ENCODE data around the gene DNMT3B. TPM values are rescaled to one million over a fixed set of nuclear protein-coding genes. Genes with fewer than 3 reads are reported as not detected.

The DNMT3B gene
- total and polyA plus RNA-seq, 4 experiments from 2014 or later, result 0.16 to 0.47 (median 0.38) TPM; not detected in 1

DNA sequence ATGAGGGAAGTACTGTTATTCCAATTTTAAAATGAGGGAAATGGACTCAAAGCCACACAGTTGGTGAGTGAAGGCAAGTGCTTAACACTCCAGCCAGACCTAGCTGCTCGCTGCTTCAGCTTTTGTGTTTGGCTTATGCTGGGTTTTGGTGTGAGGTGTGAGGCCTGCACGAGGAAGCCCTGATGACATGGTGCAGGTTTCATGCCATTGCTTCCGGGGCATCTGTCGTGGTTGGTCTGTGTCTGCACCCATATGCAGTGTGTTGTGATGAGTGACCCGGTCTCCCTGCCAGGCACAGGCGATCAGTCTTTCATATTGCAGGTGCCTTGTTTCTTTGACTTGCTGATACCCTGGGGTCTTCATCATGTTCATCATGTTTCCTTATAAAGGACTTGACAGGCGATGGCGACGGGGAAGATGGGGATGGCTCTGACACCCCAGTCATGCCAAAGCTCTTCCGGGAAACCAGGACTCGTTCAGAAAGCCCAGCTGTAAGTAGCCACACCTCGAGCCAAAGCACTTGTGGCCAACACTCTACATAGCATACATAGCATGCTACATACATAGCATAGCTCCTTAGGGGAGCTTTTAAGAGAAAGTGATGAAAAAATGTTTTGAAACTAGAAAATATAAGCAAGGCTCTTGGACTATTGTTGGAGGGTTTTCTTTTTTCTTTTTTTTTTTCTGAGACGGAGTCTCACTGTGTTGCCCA, 22.3 kb downstream of the DNMT3B start:
- Histone ChIP-seq H3K4me1 (ENCODE audit: insufficient read depth, low read length) (no peaks in the 10 kb centered on the region), H3K27me3 (ENCODE audit: insufficient read depth, low read length) (no peaks in the 10 kb centered on the region), H3K9me3 (ENCODE audit: control insufficient read depth in 1 of 2, low read length in 2 of 2) (no peaks in the 10 kb centered on the region), H3K27ac (ENCODE audit: low read depth, low read length) (no peak overlapping the region), H3K36me3 (ENCODE audit: insufficient read depth, low read length) (no peaks in the 10 kb centered on the region), H3K4me3 (ENCODE audit: low read length in 2 of 2) (no peak overlapping the region)
- intact Hi-C loops (cut with micrococcal nuclease), result no loop called here
- Mint-ChIP-seq H3K4me3 (no peak overlapping the region), H3K36me3 (no peaks in the 10 kb centered on the region), H3K9me3 (no peaks in the 10 kb centered on the region), H3K4me1 (peaks cover 0 to 4% (median under 1%) of the 10 kb centered on the region in 4 donors), H3K27me3 (no peaks in the 10 kb centered on the region), H3K27ac (no peak overlapping the region)
- ChIA-PET CTCF (ENCODE audit: partially characterized antibody) (interaction anchor here (3.1 kb wide), 1 partner anchor 110 kb away, joined by 21 read pairs; the partner anchor contains the start of gene C20orf203), POLR2A (ENCODE audit: partially characterized antibody) (interaction anchor here (0.6 kb wide), 1 partner anchor 72 kb away, joined by 4 read pairs; no protein-coding TSS in a partner anchor)
- DNase-seq, result no peak

- CTCF ChIA-PET (ENCODE audit: partially characterized antibody), result interaction anchor here (1.1 kb wide), 1 partner anchor 48 kb away, joined by 3 read pairs; no protein-coding TSS in a partner anchor
- no peak for DNase-seq
- Mint-ChIP-seq H3K4me3 (no peak overlapping the region), H3K36me3 (no peaks in the 10 kb centered on the region), H3K4me1 (peaks cover 2 to 7% (median 4%) of the 10 kb centered on the region in 4 donors), H3K27ac (peak overlapping the region in 2 of 7 donors; percentile 56 to 65), H3K27me3 (no peaks in the 10 kb centered on the region), H3K9me3 (no peaks in the 10 kb centered on the region)
- H3K9me3 ChIP-seq (ENCODE audit: control insufficient read depth in 1 of 2, low read length in 2 of 2), result no peaks in the 10 kb centered on the region
- H3K4me3 ChIP-seq (ENCODE audit: low read length in 2 of 2), result no peak overlapping the region
- no peaks in the 10 kb centered on the region for H3K27me3 ChIP-seq (ENCODE audit: insufficient read depth, low read length)
- peaks cover 6% of the 10 kb centered on the region for H3K4me1 ChIP-seq (ENCODE audit: insufficient read depth, low read length)
- no peaks in the 10 kb centered on the region for H3K36me3 ChIP-seq (ENCODE audit: insufficient read depth, low read length)
- POLR2A ChIA-PET (ENCODE audit: partially characterized antibody), result no interaction called here
- H3K27ac ChIP-seq (ENCODE audit: low read depth, low read length), result no peak overlapping the region
- intact Hi-C loops (cut with micrococcal nuclease), result no loop called here
These were observed 24.0 kb downstream of the DNMT3B start for GRCh38 chr20:32786059-32786760.

- no peaks in the 10 kb centered on the region for H3K27me3 Mint-ChIP-seq
- POLR2A ChIA-PET (ENCODE audit: partially characterized antibody), result no interaction called here
- CTCF ChIA-PET (ENCODE audit: partially characterized antibody), result interaction anchor here (0.5 to 1.1 kb wide), 2 partner anchors 9 to 49 kb away, joined by 3 read pairs; no protein-coding TSS in a partner anchor
These were observed 25.0 kb downstream of the DNMT3B start for GRCh38 chr20:32787168-32787567.

DNA sequence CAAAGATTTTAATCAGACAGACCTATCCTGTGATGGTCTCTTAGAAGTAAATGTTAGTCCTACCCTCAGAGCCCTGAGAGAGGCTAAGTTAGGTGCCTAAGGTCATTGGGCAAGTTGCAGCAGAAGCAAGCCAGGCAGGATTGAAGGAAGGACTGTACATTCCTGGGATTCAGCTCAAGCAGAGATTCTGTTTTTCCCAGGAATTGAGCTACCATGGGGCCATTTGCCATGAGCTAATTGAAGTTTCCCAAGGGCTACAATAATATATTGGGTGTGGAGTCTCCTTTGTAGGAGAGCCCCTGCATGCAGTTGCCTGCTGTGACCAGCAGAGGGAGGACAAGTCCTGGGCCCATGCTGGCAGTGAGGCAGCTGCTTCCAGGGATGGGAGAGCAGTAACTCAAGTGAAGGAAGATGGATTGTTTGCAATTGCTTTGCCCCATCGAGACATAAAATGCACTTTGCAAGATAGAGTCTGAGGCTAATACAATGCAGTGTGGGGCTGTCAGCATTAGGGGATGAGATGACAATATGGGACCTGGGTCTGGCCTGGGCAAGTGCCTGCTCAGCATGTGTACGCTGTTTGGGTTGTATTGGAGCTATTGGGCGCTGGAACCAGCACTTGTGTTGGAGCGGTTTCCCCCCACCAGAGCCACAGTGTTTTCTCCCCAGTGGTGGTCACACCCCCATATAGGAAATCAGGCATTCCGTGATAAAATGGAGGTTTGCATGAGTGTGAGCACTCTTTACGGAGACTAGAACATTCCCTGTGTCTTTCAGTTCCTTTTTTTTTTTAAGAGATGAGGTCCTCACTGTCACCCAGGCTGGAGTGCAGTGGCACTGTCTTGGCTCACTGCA, 27.9 kb downstream of the DNMT3B start:
- ChIA-PET CTCF (ENCODE audit: partially characterized antibody) (interaction anchor here (0.6 to 3.1 kb wide), 46 partner anchors 8 to 639 kb away, joined by 3 to 25 read pairs (median 4); partner anchors contain the start of genes C20orf203, COMMD7, MAPRE1 and SUN5), POLR2A (ENCODE audit: partially characterized antibody) (no interaction called here)
- Histone ChIP-seq H3K27ac (ENCODE audit: low read depth, low read length) (no peak overlapping the region), H3K4me1 (ENCODE audit: insufficient read depth, low read length) (peaks cover 41% of the 10 kb centered on the region), H3K4me3 (ENCODE audit: low read length in 2 of 2) (no peak overlapping the region), H3K9me3 (ENCODE audit: control insufficient read depth in 1 of 2, low read length in 2 of 2) (no peaks in the 10 kb centered on the region), H3K36me3 (ENCODE audit: insufficient read depth, low read length) (no peaks in the 10 kb centered on the region), H3K27me3 (ENCODE audit: insufficient read depth, low read length) (no peaks in the 10 kb centered on the region)
- Mint-ChIP-seq H3K4me3 (peak overlapping the region in 1 of 8 donors; percentile 9), H3K27ac (peak overlapping the region in 6 of 7 donors; percentile 16 to 88 (median 70)), H3K9me3 (no peaks in the 10 kb centered on the region), H3K4me1 (peaks cover 23 to 44% (median 31%) of the 10 kb centered on the region in 4 donors), H3K27me3 (no peaks in the 10 kb centered on the region), H3K36me3 (no peaks in the 10 kb centered on the region)
- intact Hi-C loops (cut with micrococcal nuclease), result loop anchor here (1.0 to 2.0 kb wide), 6 partner anchors 30 to 509 kb away; no protein-coding TSS in a partner anchor
- DNase-seq, result peak; percentile 66 to 73 (median 67)

More at GRCh38 chr20:32787168-32787567, 25.0 kb downstream of the DNMT3B start:
- no peak overlapping the region for H3K27ac ChIP-seq (ENCODE audit: low read depth, low read length)
- no peaks in the 10 kb centered on the region for H3K9me3 ChIP-seq (ENCODE audit: control insufficient read depth in 1 of 2, low read length in 2 of 2)
- DNase-seq, result no peak
- no peaks in the 10 kb centered on the region for H3K27me3 ChIP-seq (ENCODE audit: insufficient read depth, low read length)
- no peak overlapping the region for H3K27ac Mint-ChIP-seq
- H3K36me3 ChIP-seq (ENCODE audit: insufficient read depth, low read length), result no peaks in the 10 kb centered on the region
- H3K4me3 Mint-ChIP-seq, result no peak overlapping the region
- no peaks in the 10 kb centered on the region for H3K36me3 Mint-ChIP-seq
- peaks cover 12% of the 10 kb centered on the region for H3K4me1 ChIP-seq (ENCODE audit: insufficient read depth, low read length)
- intact Hi-C loops (cut with micrococcal nuclease), result no loop called here
- no peaks in the 10 kb centered on the region for H3K9me3 Mint-ChIP-seq
- no peak overlapping the region for H3K4me3 ChIP-seq (ENCODE audit: low read length in 2 of 2)
- peaks cover 5 to 14% (median 9%) of the 10 kb centered on the region in 4 donors for H3K4me1 Mint-ChIP-seq

DNA sequence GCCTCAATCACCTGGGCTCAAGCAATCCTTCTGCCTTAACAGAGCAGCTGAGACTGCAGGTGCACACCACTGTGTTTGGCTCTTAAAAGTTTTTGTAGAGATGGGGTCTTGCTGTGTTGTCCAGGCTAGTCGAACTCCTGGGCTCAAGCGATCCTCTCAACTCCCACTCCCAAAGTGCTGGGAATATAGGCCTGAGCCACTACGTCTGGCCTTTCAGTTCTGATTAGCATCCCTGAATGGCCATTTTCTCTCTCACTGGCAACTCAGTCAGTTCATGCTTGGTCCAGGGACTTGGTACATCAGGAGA, 28.5 kb downstream of the DNMT3B start:
- Histone ChIP-seq H3K27ac (ENCODE audit: low read depth, low read length) (no peak overlapping the region), H3K4me1 (ENCODE audit: insufficient read depth, low read length) (peaks cover 45% of the 10 kb centered on the region), H3K4me3 (ENCODE audit: low read length in 2 of 2) (no peak overlapping the region), H3K9me3 (ENCODE audit: control insufficient read depth in 1 of 2, low read length in 2 of 2) (no peaks in the 10 kb centered on the region), H3K27me3 (ENCODE audit: insufficient read depth, low read length) (no peaks in the 10 kb centered on the region), H3K36me3 (ENCODE audit: insufficient read depth, low read length) (no peaks in the 10 kb centered on the region)
- DNase-seq, result no peak
- CTCF ChIA-PET (ENCODE audit: partially characterized antibody), result interaction anchor here (0.9 to 3.1 kb wide), 31 partner anchors 7 to 510 kb away, joined by 3 to 25 read pairs (median 6); partner anchors contain the start of genes C20orf203, MAPRE1 and SUN5
- H3K36me3 Mint-ChIP-seq, result no peaks in the 10 kb centered on the region
- peak overlapping the region in 3 of 7 donors; percentile 83 to 91 (median 87) for H3K27ac Mint-ChIP-seq
- no peaks in the 10 kb centered on the region for H3K9me3 Mint-ChIP-seq
- H3K4me3 Mint-ChIP-seq, result no peak overlapping the region
- intact Hi-C loops (cut with micrococcal nuclease), result loop anchor here (1.0 to 2.0 kb wide), 6 partner anchors 30 to 509 kb away; no protein-coding TSS in a partner anchor
- H3K4me1 Mint-ChIP-seq, result peaks cover 23 to 50% (median 34%) of the 10 kb centered on the region in 4 donors
- POLR2A ChIA-PET (ENCODE audit: partially characterized antibody), result no interaction called here
- no peaks in the 10 kb centered on the region for H3K27me3 Mint-ChIP-seq

- peak; percentile 10 to 65 (median 23) for DNase-seq
- no peaks in the 10 kb centered on the region for H3K27me3 Mint-ChIP-seq
- H3K9me3 Mint-ChIP-seq, result no peaks in the 10 kb centered on the region
- peaks cover 29 to 66% (median 44%) of the 10 kb centered on the region in 4 donors for H3K4me1 Mint-ChIP-seq
- no peaks in the 10 kb centered on the region for H3K36me3 Mint-ChIP-seq
- ChIA-PET POLR2A (ENCODE audit: partially characterized antibody) (interaction anchor here (1.1 to 1.9 kb wide), 2 partner anchors 28 to 29 kb away, joined by 6 read pairs; partner anchors contain the start of gene MAPRE1), CTCF (ENCODE audit: partially characterized antibody) (interaction anchor here (1.1 to 2.4 kb wide), 8 partner anchors 13 to 153 kb away, joined by 3 to 11 read pairs (median 7); partner anchors contain the start of gene C20orf203)
- H3K27ac Mint-ChIP-seq, result peak overlapping the region; percentile 85 to 93 (median 89)
- Histone ChIP-seq H3K9me3 (ENCODE audit: control insufficient read depth in 1 of 2, low read length in 2 of 2) (no peaks in the 10 kb centered on the region), H3K36me3 (ENCODE audit: insufficient read depth, low read length) (no peaks in the 10 kb centered on the region), H3K4me1 (ENCODE audit: insufficient read depth, low read length) (peaks cover 61% of the 10 kb centered on the region), H3K27me3 (ENCODE audit: insufficient read depth, low read length) (no peaks in the 10 kb centered on the region), H3K27ac (ENCODE audit: low read depth, low read length) (peak overlapping the region; percentile 22), H3K4me3 (ENCODE audit: low read length in 2 of 2) (no peak overlapping the region)
- intact Hi-C loops (cut with micrococcal nuclease), result no loop called here
- peak overlapping the region in 5 of 8 donors; percentile 10 to 53 (median 23) for H3K4me3 Mint-ChIP-seq
These were observed 30.1 kb downstream of the DNMT3B start for GRCh38 chr20:32792316-32792715.

All from CD4-positive, alpha-beta memory T cell (primary cell).